IPS DF 4.7 (cell line): Measurements from ENCODE around the gene ANKRD30B.
"Not testable (repeated sequence)": the region's sequence is repeated elsewhere in the genome, so short reads cannot be mapped to it uniquely, and the experiment has no call there.

Experiments used
- DNase-seq: peaks from one replicate; pipeline ENCODE4 v3.0.0-alpha.2; 2013; ENCODE audit warnings: low spot score; ENCODE audit errors: extremely low read depth

The ANKRD30B gene

GRCh38 chr18:14841607-14842006, 93.6 kb downstream of the ANKRD30B start:
- DNase-seq: not testable (repeated sequence)

GRCh38 chr18:14851533-14851932, 103.6 kb downstream of the ANKRD30B start:
- DNase-seq: not testable (repeated sequence)

- not testable (repeated sequence) for DNase-seq
Observed at GRCh38 chr18:14855634-14856033, 107.7 kb downstream of the ANKRD30B start.

- not testable (repeated sequence) for DNase-seq
Observed at GRCh38 chr18:14856256-14856655, 108.3 kb downstream of the ANKRD30B start.

- not testable (repeated sequence) for DNase-seq
Observed at GRCh38 chr18:14858514-14858913, 110.5 kb downstream of the ANKRD30B start.

GRCh38 chr18:14859995-14860394, 112.0 kb downstream of the ANKRD30B start:
- DNase-seq: not testable (repeated sequence)

GRCh38 chr18:14866426-14866825, 118.5 kb downstream of the ANKRD30B start:
- not testable (repeated sequence) for DNase-seq

GRCh38 chr18:14867988-14868387, 120.0 kb downstream of the ANKRD30B start:
- DNase-seq: not testable (repeated sequence)

GRCh38 chr18:14868825-14869224, 120.9 kb downstream of the ANKRD30B start:
- DNase-seq: not testable (repeated sequence)

- not testable (repeated sequence) for DNase-seq
Observed at GRCh38 chr18:14878826-14879225, 130.9 kb downstream of the ANKRD30B start.

- no peak for DNase-seq
Observed at GRCh38 chr18:14900435-14900834, 152.5 kb downstream of the ANKRD30B start.
